Astrocyte (in vitro differentiated cells and primary cell): ENCODE data around the gene RPS21. TPM values are rescaled to one million over a fixed set of nuclear protein-coding genes. Genes with fewer than 3 reads are reported as not detected.

Experiments
- DNase-seq: peaks from one replicate; pipeline ENCODE4 v3.0.0-alpha.2; 2010; ENCODE audit warnings: low read depth
- FAIRE-seq: peaks from 2 replicates; lab custom pipeline; 2011; peaks lifted over from hg19 to GRCh38; lab: Jason Lieb, UNC
- H2AFZ ChIP-seq: 2 replicates; pipeline ENCODE4 v1.6.0; 2012; ENCODE audit warnings: low read depth, low read length, inconsistent platforms
- H3K27ac ChIP-seq: 2 replicates; pipeline ENCODE4 v1.5.1; 2011; ENCODE audit warnings: low read depth, low read length, inconsistent platforms
- H3K27me3 ChIP-seq: 2 replicates; pipeline ENCODE4 v1.6.0; 2011; ENCODE audit warnings: low read length, inconsistent platforms; ENCODE audit not compliant: insufficient read depth
- H3K36me3 ChIP-seq: 2 replicates; pipeline ENCODE4 v1.5.1; 2011; ENCODE audit warnings: low read length, inconsistent platforms; ENCODE audit not compliant: insufficient read depth
- H3K4me1 ChIP-seq: 2 replicates; pipeline ENCODE4 v1.5.1; 2011; ENCODE audit warnings: low read length, inconsistent platforms; ENCODE audit not compliant: insufficient read depth
- H3K4me2 ChIP-seq: 2 replicates; pipeline ENCODE4 v1.6.0; 2012; ENCODE audit warnings: low read length, inconsistent platforms
- H3K4me3 ChIP-seq: 2 replicates; pipeline ENCODE4 v1.5.1; 2011; ENCODE audit warnings: low read depth, mild to moderate bottlenecking, low read length, inconsistent platforms; ENCODE audit not compliant: insufficient read depth
- H3K79me2 ChIP-seq: 2 replicates; pipeline ENCODE4 v1.6.0; 2012; ENCODE audit warnings: mild to moderate bottlenecking, low read length, inconsistent platforms; ENCODE audit not compliant: insufficient read depth
- H3K9ac ChIP-seq: 2 replicates; pipeline ENCODE4 v1.6.0; 2012; ENCODE audit warnings: mild to moderate bottlenecking, low read length, inconsistent platforms
- H3K9me3 ChIP-seq: 2 replicates; pipeline ENCODE4 v1.5.1; 2012; ENCODE audit warnings: low read depth, mild to moderate bottlenecking, low read length, inconsistent platforms; ENCODE audit not compliant: insufficient read depth
- H4K20me1 ChIP-seq: 2 replicates; pipeline ENCODE4 v1.6.0; 2012; ENCODE audit warnings: low read length, inconsistent platforms; ENCODE audit not compliant: insufficient read depth
- H3K27ac Mint-ChIP-seq: one replicate; pipeline ENCODE4 v1.8.0; 2021; ENCODE audit warnings: mild to moderate bottlenecking, mixed read lengths; ENCODE audit not compliant: unreplicated experiment
- H3K27me3 Mint-ChIP-seq: one replicate; pipeline ENCODE4 v1.8.0; 2021; ENCODE audit warnings: low read depth, mixed read lengths; ENCODE audit not compliant: unreplicated experiment
- H3K36me3 Mint-ChIP-seq: one replicate; pipeline ENCODE4 v1.8.0; 2021; ENCODE audit warnings: low read depth, mixed read lengths; ENCODE audit not compliant: unreplicated experiment
- H3K4me1 Mint-ChIP-seq: one replicate; pipeline ENCODE4 v1.8.0; 2021; ENCODE audit warnings: low read depth, mixed read lengths; ENCODE audit not compliant: unreplicated experiment
- H3K4me3 Mint-ChIP-seq: one replicate; pipeline ENCODE4 v1.8.0; 2021; ENCODE audit warnings: mild to moderate bottlenecking, moderate library complexity, mixed read lengths; ENCODE audit not compliant: unreplicated experiment
- H3K9me3 Mint-ChIP-seq: one replicate; pipeline ENCODE4 v1.8.0; 2021; ENCODE audit warnings: mild to moderate bottlenecking, mixed read lengths; ENCODE audit not compliant: unreplicated experiment
- EZH2 ChIP-seq: IDR thresholded peaks from 2 replicates; pipeline ENCODE4 v1.6.1; 2012; ENCODE audit warnings: mild to moderate bottlenecking, low read length, inconsistent platforms; ENCODE audit not compliant: insufficient read depth
- total RNA-seq: library from RNA; stranded (reverse); gene quantifications from 2 replicates; pipeline ENCODE4 v1.2.1, GENCODE V29; 2021
- TF ChIP-seq, protein P1 (sequence below): IDR thresholded peaks from 2 replicates; pipeline ENCODE4 v1.5.1; 2011; ENCODE audit warnings: low read depth, mild to moderate bottlenecking, inconsistent platforms, low read length, moderate library complexity; ENCODE audit not compliant: insufficient read depth

The RPS21 gene
- total RNA-seq, 1 donor from 2014 or later = 1,251 TPM

GRCh38 chr20:62368976-62369814 lies 17.7 kb upstream of the RPS21 start:
- Mint-ChIP-seq H3K4me3 (peak overlapping the region; percentile 79), H3K27me3 (no peaks in the 10 kb centered on the region), H3K36me3 (no peaks in the 10 kb centered on the region), H3K27ac (peak overlapping the region; percentile 87), H3K9me3 (no peaks in the 10 kb centered on the region), H3K4me1 (peaks cover 25% of the 10 kb centered on the region)
- no peaks in the 10 kb centered on the region for H3K36me3 ChIP-seq
- no peak overlapping the region for H3K27ac ChIP-seq
- TF ChIP-seq EZH2 = no peak
- TF ChIP-seq, protein P1, sequence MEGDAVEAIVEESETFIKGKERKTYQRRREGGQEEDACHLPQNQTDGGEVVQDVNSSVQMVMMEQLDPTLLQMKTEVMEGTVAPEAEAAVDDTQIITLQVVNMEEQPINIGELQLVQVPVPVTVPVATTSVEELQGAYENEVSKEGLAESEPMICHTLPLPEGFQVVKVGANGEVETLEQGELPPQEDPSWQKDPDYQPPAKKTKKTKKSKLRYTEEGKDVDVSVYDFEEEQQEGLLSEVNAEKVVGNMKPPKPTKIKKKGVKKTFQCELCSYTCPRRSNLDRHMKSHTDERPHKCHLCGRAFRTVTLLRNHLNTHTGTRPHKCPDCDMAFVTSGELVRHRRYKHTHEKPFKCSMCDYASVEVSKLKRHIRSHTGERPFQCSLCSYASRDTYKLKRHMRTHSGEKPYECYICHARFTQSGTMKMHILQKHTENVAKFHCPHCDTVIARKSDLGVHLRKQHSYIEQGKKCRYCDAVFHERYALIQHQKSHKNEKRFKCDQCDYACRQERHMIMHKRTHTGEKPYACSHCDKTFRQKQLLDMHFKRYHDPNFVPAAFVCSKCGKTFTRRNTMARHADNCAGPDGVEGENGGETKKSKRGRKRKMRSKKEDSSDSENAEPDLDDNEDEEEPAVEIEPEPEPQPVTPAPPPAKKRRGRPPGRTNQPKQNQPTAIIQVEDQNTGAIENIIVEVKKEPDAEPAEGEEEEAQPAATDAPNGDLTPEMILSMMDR = peak; percentile 6
- H3K4me2 ChIP-seq = peak overlapping the region; percentile 79
- H3K27me3 ChIP-seq = no peaks in the 10 kb centered on the region
- FAIRE-seq (no peak), DNase-seq (no peak)
- H3K9me3 ChIP-seq = no peaks in the 10 kb centered on the region
- peaks cover 54% of the 10 kb centered on the region for H3K4me1 ChIP-seq
- peaks cover 8% of the 10 kb centered on the region for H3K79me2 ChIP-seq
- H2AFZ ChIP-seq = no peak overlapping the region
- no peak overlapping the region for H3K4me3 ChIP-seq
- H3K9ac ChIP-seq = peak overlapping the region; percentile 15
- peaks cover 35% of the 10 kb centered on the region for H4K20me1 ChIP-seq

- Histone ChIP-seq H3K79me2 (peaks cover 6% of the 10 kb centered on the region), H3K4me1 (peaks cover 51% of the 10 kb centered on the region), H4K20me1 (peaks cover 34% of the 10 kb centered on the region), H3K27me3 (peaks cover 3% of the 10 kb centered on the region), H3K36me3 (no peaks in the 10 kb centered on the region), H3K4me3 (no peak overlapping the region), H2AFZ (no peak overlapping the region), H3K27ac (no peak overlapping the region), H3K4me2 (peak overlapping the region; percentile 79), H3K9me3 (no peaks in the 10 kb centered on the region), H3K9ac (peak overlapping the region; percentile 15)
- no peaks in the 10 kb centered on the region for H3K27me3 Mint-ChIP-seq
- H3K4me3 Mint-ChIP-seq = no peak overlapping the region
- H3K4me1 Mint-ChIP-seq = peaks cover 27% of the 10 kb centered on the region
- FAIRE-seq = no peak
- DNase-seq = no peak
- H3K9me3 Mint-ChIP-seq = no peaks in the 10 kb centered on the region
- TF ChIP-seq, protein P1 = no peak
- TF ChIP-seq EZH2 = no peak
- H3K36me3 Mint-ChIP-seq = no peaks in the 10 kb centered on the region
- H3K27ac Mint-ChIP-seq = no peak overlapping the region
These were observed 17.1 kb upstream of the RPS21 start for GRCh38 chr20:62369815-62370114.

DNA sequence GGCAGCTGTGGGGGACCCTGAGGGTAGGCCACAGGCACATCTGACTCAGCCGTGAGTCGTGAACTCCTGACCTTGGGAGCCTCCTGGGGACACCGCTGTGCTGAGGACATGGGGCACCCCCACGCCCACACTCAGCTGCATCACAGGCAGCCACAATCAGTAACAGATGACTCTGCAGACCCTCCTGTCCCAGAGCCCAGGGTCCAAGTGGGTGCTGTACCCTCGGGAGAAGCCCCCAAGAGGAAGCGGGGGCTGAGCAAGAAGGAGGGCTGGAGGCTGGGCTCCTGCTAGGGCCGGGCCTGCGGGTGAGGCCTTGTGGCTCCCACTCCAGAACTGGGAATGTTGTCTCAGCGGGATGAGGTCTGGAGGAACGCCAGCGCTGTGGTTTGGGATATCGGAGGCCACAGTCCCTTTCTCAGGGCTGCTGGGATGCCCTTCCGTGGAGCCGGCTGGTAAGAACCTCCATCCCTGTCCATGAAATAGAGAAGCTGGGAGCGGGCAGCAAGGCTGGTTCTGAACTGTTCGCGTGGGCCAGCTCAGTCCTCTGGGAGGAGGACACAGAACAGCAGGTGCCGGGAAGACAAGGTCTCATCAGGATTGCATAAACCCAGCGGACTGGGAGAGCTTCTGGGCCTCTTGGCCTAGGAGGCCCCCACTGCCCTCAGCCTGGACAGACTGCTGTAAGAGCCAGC lies 16.6 kb upstream of the RPS21 start:
- FAIRE-seq = no peak
- TF ChIP-seq EZH2 = no peak
- TF ChIP-seq, protein P1 = no peak

More for the DNA sequence above, 16.6 kb upstream of the RPS21 start:
- peaks cover 25% of the 10 kb centered on the region for H3K4me1 Mint-ChIP-seq
- Histone ChIP-seq H3K9me3 (no peaks in the 10 kb centered on the region), H3K79me2 (peaks cover 5% of the 10 kb centered on the region), H3K4me1 (peaks cover 51% of the 10 kb centered on the region), H3K27me3 (peaks cover 3% of the 10 kb centered on the region), H3K4me3 (no peak overlapping the region), H3K36me3 (no peaks in the 10 kb centered on the region), H3K9ac (no peak overlapping the region), H2AFZ (no peak overlapping the region), H4K20me1 (peaks cover 33% of the 10 kb centered on the region), H3K27ac (no peak overlapping the region), H3K4me2 (peak overlapping the region; percentile 79)
- no peaks in the 10 kb centered on the region for H3K9me3 Mint-ChIP-seq
- H3K4me3 Mint-ChIP-seq = no peak overlapping the region
- H3K36me3 Mint-ChIP-seq = no peaks in the 10 kb centered on the region
- DNase-seq = peak; percentile 82
- no peaks in the 10 kb centered on the region for H3K27me3 Mint-ChIP-seq
- H3K27ac Mint-ChIP-seq = no peak overlapping the region
